Adrenal gland (tissue), 5 donors: ENCODE data around the gene RAD51B.

ENCODE experiments used
- POLR2A ChIP-seq, 2 donors: fragments of 450-650 bp; IDR thresholded peaks; one replicate each; pipeline ENCODE4 v1.6.1; 2017; ENCODE audit warnings: antibody characterized with exemption in 2 of 2, mild to moderate bottlenecking in 2 of 2, moderate library complexity in 1 of 2
- TF ChIP-seq, protein P1 (sequence below), 6 experiments: fragments of 450-650 bp in 4 of 6; fragments of 200-600 bp in 2 of 6; sonication (generic) in 1 of 6; IDR thresholded peaks; 1 replicate in 5 of 6; 2 replicates in 1 of 6; pipeline versions ENCODE4 v1.5.1 to v1.8.0; 2016 to 2021; ENCODE audit warnings: antibody characterized with exemption in 6 of 6, mild to moderate bottlenecking in 2 of 6, moderate library complexity in 1 of 6
- donor health status: DM: no; HTN: no; CAD: no.

- TF ChIP-seq, protein P1, sequence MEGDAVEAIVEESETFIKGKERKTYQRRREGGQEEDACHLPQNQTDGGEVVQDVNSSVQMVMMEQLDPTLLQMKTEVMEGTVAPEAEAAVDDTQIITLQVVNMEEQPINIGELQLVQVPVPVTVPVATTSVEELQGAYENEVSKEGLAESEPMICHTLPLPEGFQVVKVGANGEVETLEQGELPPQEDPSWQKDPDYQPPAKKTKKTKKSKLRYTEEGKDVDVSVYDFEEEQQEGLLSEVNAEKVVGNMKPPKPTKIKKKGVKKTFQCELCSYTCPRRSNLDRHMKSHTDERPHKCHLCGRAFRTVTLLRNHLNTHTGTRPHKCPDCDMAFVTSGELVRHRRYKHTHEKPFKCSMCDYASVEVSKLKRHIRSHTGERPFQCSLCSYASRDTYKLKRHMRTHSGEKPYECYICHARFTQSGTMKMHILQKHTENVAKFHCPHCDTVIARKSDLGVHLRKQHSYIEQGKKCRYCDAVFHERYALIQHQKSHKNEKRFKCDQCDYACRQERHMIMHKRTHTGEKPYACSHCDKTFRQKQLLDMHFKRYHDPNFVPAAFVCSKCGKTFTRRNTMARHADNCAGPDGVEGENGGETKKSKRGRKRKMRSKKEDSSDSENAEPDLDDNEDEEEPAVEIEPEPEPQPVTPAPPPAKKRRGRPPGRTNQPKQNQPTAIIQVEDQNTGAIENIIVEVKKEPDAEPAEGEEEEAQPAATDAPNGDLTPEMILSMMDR (IDR thresholded peaks at IDR 0.05), result no peak
- TF ChIP-seq POLR2A (IDR thresholded peaks at IDR 0.05), result peak in 1 of 2 donors; percentile 21
Measured at GRCh38 chr14:68143341-68143841, 323.8 kb downstream of the RAD51B start.
